ENCODE results near the gene PRDM8.

PRDM8 gene

GRCh38 chr4:80207172-80207583 is 9.9 kb downstream of the PRDM8 start:
- no peak for DNase-seq (ENCODE audit: low read depth)
- TF ChIP-seq, protein P1, sequence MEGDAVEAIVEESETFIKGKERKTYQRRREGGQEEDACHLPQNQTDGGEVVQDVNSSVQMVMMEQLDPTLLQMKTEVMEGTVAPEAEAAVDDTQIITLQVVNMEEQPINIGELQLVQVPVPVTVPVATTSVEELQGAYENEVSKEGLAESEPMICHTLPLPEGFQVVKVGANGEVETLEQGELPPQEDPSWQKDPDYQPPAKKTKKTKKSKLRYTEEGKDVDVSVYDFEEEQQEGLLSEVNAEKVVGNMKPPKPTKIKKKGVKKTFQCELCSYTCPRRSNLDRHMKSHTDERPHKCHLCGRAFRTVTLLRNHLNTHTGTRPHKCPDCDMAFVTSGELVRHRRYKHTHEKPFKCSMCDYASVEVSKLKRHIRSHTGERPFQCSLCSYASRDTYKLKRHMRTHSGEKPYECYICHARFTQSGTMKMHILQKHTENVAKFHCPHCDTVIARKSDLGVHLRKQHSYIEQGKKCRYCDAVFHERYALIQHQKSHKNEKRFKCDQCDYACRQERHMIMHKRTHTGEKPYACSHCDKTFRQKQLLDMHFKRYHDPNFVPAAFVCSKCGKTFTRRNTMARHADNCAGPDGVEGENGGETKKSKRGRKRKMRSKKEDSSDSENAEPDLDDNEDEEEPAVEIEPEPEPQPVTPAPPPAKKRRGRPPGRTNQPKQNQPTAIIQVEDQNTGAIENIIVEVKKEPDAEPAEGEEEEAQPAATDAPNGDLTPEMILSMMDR (conservative IDR thresholded peaks at IDR 0.05; ENCODE audit: low read length), result no peak
- no peak overlapping the region for H3K4me3 ChIP-seq (ENCODE audit: low read length)

GRCh38 chr4:80207664-80208063 is 10.4 kb downstream of the PRDM8 start:
- no peak for DNase-seq (ENCODE audit: low read depth)
- TF ChIP-seq, protein P1 (conservative IDR thresholded peaks at IDR 0.05; ENCODE audit: low read length), result no peak
- H3K4me3 ChIP-seq (ENCODE audit: low read length), result no peak overlapping the region

- no peak overlapping the region for H3K4me3 ChIP-seq (ENCODE audit: low read length)
- no peak for DNase-seq (ENCODE audit: low read depth)
- TF ChIP-seq, protein P1 (conservative IDR thresholded peaks at IDR 0.05; ENCODE audit: low read length), result no peak
Measured at GRCh38 chr4:80208610-80209339, 11.5 kb downstream of the PRDM8 start.

- DNase-seq (ENCODE audit: low read depth), result no peak
- TF ChIP-seq, protein P1 (conservative IDR thresholded peaks at IDR 0.05; ENCODE audit: low read length), result no peak
Measured at GRCh38 chr4:80209340-80209701, 12.0 kb downstream of the PRDM8 start.

DNA sequence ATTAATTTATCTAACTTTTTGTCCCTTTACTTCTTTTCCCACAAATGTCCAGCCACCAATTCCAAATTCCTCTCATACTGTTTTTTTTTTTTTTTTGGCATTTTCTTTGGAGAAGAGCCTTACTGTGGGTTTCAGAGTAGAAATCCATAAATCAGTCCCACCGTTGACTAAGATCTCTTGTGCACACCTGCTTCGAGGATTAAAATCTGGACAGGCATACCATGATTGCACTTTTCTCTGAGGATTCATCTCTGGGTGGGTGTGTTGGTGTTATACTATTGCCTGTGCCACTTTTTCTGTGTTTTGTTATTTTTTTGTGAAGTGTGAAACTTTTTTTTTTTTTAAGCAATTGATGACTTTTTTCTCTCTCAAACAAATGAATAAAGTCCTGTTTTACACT is 13.2 kb downstream of the PRDM8 start:
- no peak for DNase-seq (ENCODE audit: low read depth)
- no peak overlapping the region for H3K4me3 ChIP-seq (ENCODE audit: low read length)

More at GRCh38 chr4:80209340-80209701, 12.0 kb downstream of the PRDM8 start:
- no peak overlapping the region for H3K4me3 ChIP-seq (ENCODE audit: low read length)

GRCh38 chr4:80213117-80213815 is 16.0 kb downstream of the PRDM8 start:
- DNase-seq (ENCODE audit: low read depth), result peak; percentile 54
- H3K4me3 ChIP-seq (ENCODE audit: low read length), result no peak overlapping the region
- TF ChIP-seq, protein P1 (conservative IDR thresholded peaks at IDR 0.05; ENCODE audit: low read length), result no peak

More for the DNA sequence above, 13.2 kb downstream of the PRDM8 start:
- TF ChIP-seq, protein P1 (conservative IDR thresholded peaks at IDR 0.05; ENCODE audit: low read length), result no peak

All from AG10803 (cell line).